Gastroesophageal sphincter (tissue), 2 donors: ENCODE data around the gene LIN52.

Source experiments
- POLR2A ChIP-seq, 2 donors: fragments of 450-650 bp; IDR thresholded peaks; one replicate each; pipeline ENCODE4 v1.6.1; 2017; ENCODE audit warnings: antibody characterized with exemption in 2 of 2, mild to moderate bottlenecking in 2 of 2, moderate library complexity in 1 of 2
- POLR2AphosphoS5 ChIP-seq: sonication (generic); formaldehyde crosslinking; IDR thresholded peaks from one replicate; pipeline ENCODE4 v1.6.1; 2017; ENCODE audit warnings: antibody characterized with exemption

- TF ChIP-seq POLR2A (IDR thresholded peaks at IDR 0.05) (no peak), POLR2AphosphoS5 (no peak)
These were observed 57.8 kb downstream of the LIN52 start for GRCh38 chr14:74142523-74142922.
